Astrocyte (in vitro differentiated cells and primary cell): ENCODE results near the gene SCYGR8. TPM values are rescaled to one million over a fixed set of nuclear protein-coding genes. Genes with fewer than 3 reads are reported as not detected.

Source experiments
- DNase-seq: peaks from one replicate; pipeline ENCODE4 v3.0.0-alpha.2; 2010; ENCODE audit warnings: low read depth
- FAIRE-seq: peaks from 2 replicates; lab custom pipeline; 2011; peaks lifted over from hg19 to GRCh38; lab: Jason Lieb, UNC
- H2AFZ ChIP-seq: 2 replicates; pipeline ENCODE4 v1.6.0; 2012; ENCODE audit warnings: low read depth, low read length, inconsistent platforms
- H3K27ac ChIP-seq: 2 replicates; pipeline ENCODE4 v1.5.1; 2011; ENCODE audit warnings: low read depth, low read length, inconsistent platforms
- H3K27me3 ChIP-seq: 2 replicates; pipeline ENCODE4 v1.6.0; 2011; ENCODE audit warnings: low read length, inconsistent platforms; ENCODE audit not compliant: insufficient read depth
- H3K36me3 ChIP-seq: 2 replicates; pipeline ENCODE4 v1.5.1; 2011; ENCODE audit warnings: low read length, inconsistent platforms; ENCODE audit not compliant: insufficient read depth
- H3K4me1 ChIP-seq: 2 replicates; pipeline ENCODE4 v1.5.1; 2011; ENCODE audit warnings: low read length, inconsistent platforms; ENCODE audit not compliant: insufficient read depth
- H3K4me2 ChIP-seq: 2 replicates; pipeline ENCODE4 v1.6.0; 2012; ENCODE audit warnings: low read length, inconsistent platforms
- H3K4me3 ChIP-seq: 2 replicates; pipeline ENCODE4 v1.5.1; 2011; ENCODE audit warnings: low read depth, mild to moderate bottlenecking, low read length, inconsistent platforms; ENCODE audit not compliant: insufficient read depth
- H3K79me2 ChIP-seq: 2 replicates; pipeline ENCODE4 v1.6.0; 2012; ENCODE audit warnings: mild to moderate bottlenecking, low read length, inconsistent platforms; ENCODE audit not compliant: insufficient read depth
- H3K9ac ChIP-seq: 2 replicates; pipeline ENCODE4 v1.6.0; 2012; ENCODE audit warnings: mild to moderate bottlenecking, low read length, inconsistent platforms
- H3K9me3 ChIP-seq: 2 replicates; pipeline ENCODE4 v1.5.1; 2012; ENCODE audit warnings: low read depth, mild to moderate bottlenecking, low read length, inconsistent platforms; ENCODE audit not compliant: insufficient read depth
- H4K20me1 ChIP-seq: 2 replicates; pipeline ENCODE4 v1.6.0; 2012; ENCODE audit warnings: low read length, inconsistent platforms; ENCODE audit not compliant: insufficient read depth
- H3K27ac Mint-ChIP-seq: one replicate; pipeline ENCODE4 v1.8.0; 2021; ENCODE audit warnings: mild to moderate bottlenecking, mixed read lengths; ENCODE audit not compliant: unreplicated experiment
- H3K27me3 Mint-ChIP-seq: one replicate; pipeline ENCODE4 v1.8.0; 2021; ENCODE audit warnings: low read depth, mixed read lengths; ENCODE audit not compliant: unreplicated experiment
- H3K36me3 Mint-ChIP-seq: one replicate; pipeline ENCODE4 v1.8.0; 2021; ENCODE audit warnings: low read depth, mixed read lengths; ENCODE audit not compliant: unreplicated experiment
- H3K4me1 Mint-ChIP-seq: one replicate; pipeline ENCODE4 v1.8.0; 2021; ENCODE audit warnings: low read depth, mixed read lengths; ENCODE audit not compliant: unreplicated experiment
- H3K4me3 Mint-ChIP-seq: one replicate; pipeline ENCODE4 v1.8.0; 2021; ENCODE audit warnings: mild to moderate bottlenecking, moderate library complexity, mixed read lengths; ENCODE audit not compliant: unreplicated experiment
- H3K9me3 Mint-ChIP-seq: one replicate; pipeline ENCODE4 v1.8.0; 2021; ENCODE audit warnings: mild to moderate bottlenecking, mixed read lengths; ENCODE audit not compliant: unreplicated experiment
- CTCF ChIP-seq: IDR thresholded peaks from 2 replicates; pipeline ENCODE4 v1.5.1; 2011; ENCODE audit warnings: low read depth, mild to moderate bottlenecking, inconsistent platforms, low read length, moderate library complexity; ENCODE audit not compliant: insufficient read depth
- EZH2 ChIP-seq: IDR thresholded peaks from 2 replicates; pipeline ENCODE4 v1.6.1; 2012; ENCODE audit warnings: mild to moderate bottlenecking, low read length, inconsistent platforms; ENCODE audit not compliant: insufficient read depth
- total RNA-seq: library from RNA; stranded (reverse); gene quantifications from 2 replicates; pipeline ENCODE4 v1.2.1, GENCODE V29; 2021

SCYGR8 gene
- total RNA-seq, 1 donor from 2014 or later, result not detected

- Mint-ChIP-seq H3K27ac (no peak overlapping the region), H3K9me3 (no peaks in the 10 kb centered on the region), H3K36me3 (no peaks in the 10 kb centered on the region), H3K27me3 (no peaks in the 10 kb centered on the region), H3K4me3 (no peak overlapping the region), H3K4me1 (peaks cover 14% of the 10 kb centered on the region)
- FAIRE-seq, result no peak
- peak; percentile 29 for DNase-seq
- no peak overlapping the region for H3K4me3 ChIP-seq
- H3K9me3 ChIP-seq, result no peaks in the 10 kb centered on the region
- H3K4me1 ChIP-seq, result peaks cover 5% of the 10 kb centered on the region
- no peaks in the 10 kb centered on the region for H3K36me3 ChIP-seq
- no peak overlapping the region for H2AFZ ChIP-seq
- TF ChIP-seq EZH2, result no peak
- TF ChIP-seq CTCF, result no peak
- H3K27me3 ChIP-seq, result no peaks in the 10 kb centered on the region
- H3K79me2 ChIP-seq, result no peaks in the 10 kb centered on the region
- H3K9ac ChIP-seq, result no peak overlapping the region
- no peak overlapping the region for H3K27ac ChIP-seq
- H3K4me2 ChIP-seq, result no peak overlapping the region
- no peaks in the 10 kb centered on the region for H4K20me1 ChIP-seq
Observed at GRCh38 chr2:227761740-227762476, 16.2 kb downstream of the SCYGR8 start.

GRCh38 chr2:227765788-227766372 is 20.2 kb downstream of the SCYGR8 start:
- no peak overlapping the region for H3K27ac Mint-ChIP-seq
- FAIRE-seq (no peak), DNase-seq (no peak)
- Histone ChIP-seq H3K79me2 (no peaks in the 10 kb centered on the region), H3K9ac (peak overlapping the region; percentile 17), H3K4me3 (no peak overlapping the region), H4K20me1 (no peaks in the 10 kb centered on the region), H3K27me3 (no peaks in the 10 kb centered on the region), H3K4me2 (no peak overlapping the region), H3K36me3 (no peaks in the 10 kb centered on the region), H3K4me1 (peaks cover 5% of the 10 kb centered on the region), H2AFZ (no peak overlapping the region), H3K27ac (no peak overlapping the region), H3K9me3 (no peaks in the 10 kb centered on the region)
- peaks cover 10% of the 10 kb centered on the region for H3K4me1 Mint-ChIP-seq
- no peaks in the 10 kb centered on the region for H3K36me3 Mint-ChIP-seq
- TF ChIP-seq CTCF, result no peak
- TF ChIP-seq EZH2, result no peak
- no peaks in the 10 kb centered on the region for H3K27me3 Mint-ChIP-seq
- no peak overlapping the region for H3K4me3 Mint-ChIP-seq
- H3K9me3 Mint-ChIP-seq, result no peaks in the 10 kb centered on the region
